ENCODE results near the gene ZNF500.

- no peak for TF ChIP-seq POLR2AphosphoS5 (IDR thresholded peaks at IDR 0.05; ENCODE audit: low read depth, low read length)
- TF ChIP-seq POLR2A (IDR thresholded peaks at IDR 0.05; ENCODE audit: low read depth, low read length) = no peak
Observed at GRCh38 chr16:4736546-4736945, 30.4 kb downstream of the ZNF500 start.

Data from GM12892 (cell line).